ENCODE data around the gene BAMBI. TPM values are rescaled to one million over a fixed set of nuclear protein-coding genes. Genes with fewer than 3 reads are reported as not detected.

Gene BAMBI
- total RNA-seq, 1 donor = 14.8 TPM

- Histone ChIP-seq H3K79me2 (ENCODE audit: insufficient read depth, low read length) (no peaks in the 10 kb centered on the region), H3K36me3 (ENCODE audit: insufficient read depth, low read length) (no peaks in the 10 kb centered on the region), H2AFZ (ENCODE audit: low read length) (no peak overlapping the region), H3K9me3 (ENCODE audit: low read depth, low read length) (no peaks in the 10 kb centered on the region), H3K27me3 (ENCODE audit: insufficient read depth, low read length) (no peaks in the 10 kb centered on the region), H3K4me1 (ENCODE audit: insufficient read depth, low read length) (peaks cover 14% of the 10 kb centered on the region), H3K4me3 (ENCODE audit: insufficient read depth, low read length) (no peak overlapping the region), H4K20me1 (ENCODE audit: insufficient read depth, low read length) (no peaks in the 10 kb centered on the region), H3K27ac (ENCODE audit: low read depth, low read length) (no peak overlapping the region), H3K4me2 (ENCODE audit: insufficient read depth, low read length) (peak overlapping the region; percentile 37)
- TF ChIP-seq, protein P1, sequence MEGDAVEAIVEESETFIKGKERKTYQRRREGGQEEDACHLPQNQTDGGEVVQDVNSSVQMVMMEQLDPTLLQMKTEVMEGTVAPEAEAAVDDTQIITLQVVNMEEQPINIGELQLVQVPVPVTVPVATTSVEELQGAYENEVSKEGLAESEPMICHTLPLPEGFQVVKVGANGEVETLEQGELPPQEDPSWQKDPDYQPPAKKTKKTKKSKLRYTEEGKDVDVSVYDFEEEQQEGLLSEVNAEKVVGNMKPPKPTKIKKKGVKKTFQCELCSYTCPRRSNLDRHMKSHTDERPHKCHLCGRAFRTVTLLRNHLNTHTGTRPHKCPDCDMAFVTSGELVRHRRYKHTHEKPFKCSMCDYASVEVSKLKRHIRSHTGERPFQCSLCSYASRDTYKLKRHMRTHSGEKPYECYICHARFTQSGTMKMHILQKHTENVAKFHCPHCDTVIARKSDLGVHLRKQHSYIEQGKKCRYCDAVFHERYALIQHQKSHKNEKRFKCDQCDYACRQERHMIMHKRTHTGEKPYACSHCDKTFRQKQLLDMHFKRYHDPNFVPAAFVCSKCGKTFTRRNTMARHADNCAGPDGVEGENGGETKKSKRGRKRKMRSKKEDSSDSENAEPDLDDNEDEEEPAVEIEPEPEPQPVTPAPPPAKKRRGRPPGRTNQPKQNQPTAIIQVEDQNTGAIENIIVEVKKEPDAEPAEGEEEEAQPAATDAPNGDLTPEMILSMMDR (IDR thresholded peaks at IDR 0.05; ENCODE audit: extremely low read depth, low read depth, low read length) = no peak
- DNase-seq (ENCODE audit: insufficient read length, low spot score, missing footprints) = no peak
These were observed 42.6 kb downstream of the BAMBI start for GRCh38 chr10:28719789-28720436.

DNA sequence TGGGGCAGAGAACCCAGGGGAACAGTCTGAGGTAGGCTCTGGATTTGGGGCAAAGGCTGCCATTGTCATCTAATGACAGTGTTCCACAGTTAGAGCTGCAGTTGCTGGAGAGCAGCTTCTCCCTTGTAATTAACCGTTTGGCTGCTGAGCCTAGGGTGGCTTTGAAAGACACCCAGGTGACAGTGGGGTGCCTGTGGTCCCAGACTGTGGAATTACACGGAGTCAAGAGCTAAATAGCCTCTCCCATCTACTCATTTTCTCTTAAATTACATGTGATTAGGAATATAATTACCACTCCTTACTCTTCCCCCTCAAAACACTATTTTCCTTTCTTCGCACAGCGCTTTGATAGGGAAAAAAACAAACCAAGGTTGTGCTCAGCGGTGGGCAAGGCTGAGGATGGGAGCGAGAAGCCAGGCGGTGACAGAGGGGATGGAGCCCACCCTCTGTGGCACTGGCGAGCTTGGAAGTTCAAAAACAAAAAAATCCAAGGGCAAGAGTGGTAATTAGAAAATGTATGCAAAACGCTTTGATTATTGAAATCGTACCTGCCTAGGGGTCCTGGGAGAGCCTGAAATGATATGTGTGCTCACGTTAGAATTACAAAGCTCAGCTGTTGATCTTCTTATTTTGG lies 44.1 kb downstream of the BAMBI start:
- Histone ChIP-seq H4K20me1 (ENCODE audit: insufficient read depth, low read length) (no peaks in the 10 kb centered on the region), H3K27me3 (ENCODE audit: insufficient read depth, low read length) (no peaks in the 10 kb centered on the region), H2AFZ (ENCODE audit: low read length) (peak overlapping the region; percentile 81), H3K4me2 (ENCODE audit: insufficient read depth, low read length) (peak overlapping the region; percentile 87), H3K36me3 (ENCODE audit: insufficient read depth, low read length) (no peaks in the 10 kb centered on the region), H3K9me3 (ENCODE audit: low read depth, low read length) (no peaks in the 10 kb centered on the region), H3K27ac (ENCODE audit: low read depth, low read length) (no peak overlapping the region), H3K4me1 (ENCODE audit: insufficient read depth, low read length) (peaks cover 14% of the 10 kb centered on the region), H3K79me2 (ENCODE audit: insufficient read depth, low read length) (no peaks in the 10 kb centered on the region), H3K4me3 (ENCODE audit: insufficient read depth, low read length) (peak overlapping the region; percentile 73)
- TF ChIP-seq, protein P1 (IDR thresholded peaks at IDR 0.05; ENCODE audit: extremely low read depth, low read depth, low read length) = no peak
- no peak for DNase-seq (ENCODE audit: insufficient read length, low spot score, missing footprints)

DNA sequence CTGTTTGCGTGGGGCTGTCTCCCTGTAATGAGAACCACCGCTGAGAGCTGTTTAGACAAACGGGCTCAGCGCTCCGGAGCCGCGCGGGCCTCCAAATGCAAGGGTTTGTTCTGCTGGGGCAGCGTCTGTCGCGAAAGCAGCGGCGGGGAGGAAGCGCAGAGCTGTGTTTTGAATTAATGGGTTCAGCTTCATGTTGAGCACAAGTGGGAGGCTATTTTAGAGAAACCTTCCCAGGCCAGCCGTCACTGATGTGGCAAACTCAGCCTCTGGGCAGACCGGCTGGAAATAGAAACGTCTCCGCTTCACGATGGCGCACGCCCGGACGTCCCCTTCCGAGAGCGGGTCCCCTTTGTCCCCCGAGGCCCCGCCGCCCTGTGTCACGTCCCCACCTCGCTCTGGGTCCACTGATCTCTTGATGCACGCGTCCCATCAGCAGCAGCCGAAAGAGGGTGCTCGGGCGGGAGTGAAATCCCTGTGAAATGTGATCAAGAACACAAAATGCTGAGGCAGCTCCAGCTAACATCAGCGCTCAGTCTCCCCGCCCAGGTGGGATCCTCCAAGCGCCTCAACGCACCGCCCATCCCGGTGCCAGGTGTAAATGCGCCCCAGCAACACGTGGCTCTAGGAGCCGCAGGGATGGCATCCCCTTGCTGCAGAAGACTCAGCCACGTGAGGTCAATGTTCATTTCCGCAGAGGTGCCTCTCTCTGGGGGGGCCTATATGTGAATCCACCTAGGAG lies 44.9 kb downstream of the BAMBI start:
- no peaks in the 10 kb centered on the region for H3K36me3 ChIP-seq (ENCODE audit: insufficient read depth, low read length)
- H3K9me3 ChIP-seq (ENCODE audit: low read depth, low read length) = no peaks in the 10 kb centered on the region
- H2AFZ ChIP-seq (ENCODE audit: low read length) = peak overlapping the region; percentile 89
- TF ChIP-seq, protein P1 (IDR thresholded peaks at IDR 0.05; ENCODE audit: extremely low read depth, low read depth, low read length) = no peak
- peak overlapping the region; percentile 87 for H3K4me2 ChIP-seq (ENCODE audit: insufficient read depth, low read length)
- H3K27ac ChIP-seq (ENCODE audit: low read depth, low read length) = no peak overlapping the region
- H3K4me3 ChIP-seq (ENCODE audit: insufficient read depth, low read length) = peak overlapping the region; percentile 73
- H3K79me2 ChIP-seq (ENCODE audit: insufficient read depth, low read length) = no peaks in the 10 kb centered on the region
- H3K27me3 ChIP-seq (ENCODE audit: insufficient read depth, low read length) = no peaks in the 10 kb centered on the region
- no peaks in the 10 kb centered on the region for H4K20me1 ChIP-seq (ENCODE audit: insufficient read depth, low read length)
- H3K4me1 ChIP-seq (ENCODE audit: insufficient read depth, low read length) = peaks cover 14% of the 10 kb centered on the region
- peak; percentile 68 for DNase-seq (ENCODE audit: insufficient read length, low spot score, missing footprints)

GRCh38 chr10:28728366-28728765 lies 51.0 kb downstream of the BAMBI start:
- DNase-seq (ENCODE audit: insufficient read length, low spot score, missing footprints) = no peak
- TF ChIP-seq, protein P1 (IDR thresholded peaks at IDR 0.05; ENCODE audit: extremely low read depth, low read depth, low read length) = no peak
- Histone ChIP-seq H3K36me3 (ENCODE audit: insufficient read depth, low read length) (no peaks in the 10 kb centered on the region), H3K79me2 (ENCODE audit: insufficient read depth, low read length) (no peaks in the 10 kb centered on the region), H3K4me1 (ENCODE audit: insufficient read depth, low read length) (peaks cover 10% of the 10 kb centered on the region), H3K4me2 (ENCODE audit: insufficient read depth, low read length) (no peak overlapping the region), H3K9me3 (ENCODE audit: low read depth, low read length) (no peaks in the 10 kb centered on the region), H3K27me3 (ENCODE audit: insufficient read depth, low read length) (no peaks in the 10 kb centered on the region), H4K20me1 (ENCODE audit: insufficient read depth, low read length) (no peaks in the 10 kb centered on the region), H2AFZ (ENCODE audit: low read length) (no peak overlapping the region), H3K4me3 (ENCODE audit: insufficient read depth, low read length) (no peak overlapping the region), H3K27ac (ENCODE audit: low read depth, low read length) (no peak overlapping the region)
